Astrocyte (in vitro differentiated cells and primary cell): ENCODE data around the gene SDK1. TPM values are rescaled to one million over a fixed set of nuclear protein-coding genes. Genes with fewer than 3 reads are reported as not detected.

ENCODE experiments used
- DNase-seq: peaks from one replicate; pipeline ENCODE4 v3.0.0-alpha.2; 2010; ENCODE audit warnings: low read depth
- FAIRE-seq: peaks from 2 replicates; lab custom pipeline; 2011; peaks lifted over from hg19 to GRCh38; lab: Jason Lieb, UNC
- H2AFZ ChIP-seq: 2 replicates; pipeline ENCODE4 v1.6.0; 2012; ENCODE audit warnings: low read depth, low read length, inconsistent platforms
- H3K27ac ChIP-seq: 2 replicates; pipeline ENCODE4 v1.5.1; 2011; ENCODE audit warnings: low read depth, low read length, inconsistent platforms
- H3K27me3 ChIP-seq: 2 replicates; pipeline ENCODE4 v1.6.0; 2011; ENCODE audit warnings: low read length, inconsistent platforms; ENCODE audit not compliant: insufficient read depth
- H3K36me3 ChIP-seq: 2 replicates; pipeline ENCODE4 v1.5.1; 2011; ENCODE audit warnings: low read length, inconsistent platforms; ENCODE audit not compliant: insufficient read depth
- H3K4me1 ChIP-seq: 2 replicates; pipeline ENCODE4 v1.5.1; 2011; ENCODE audit warnings: low read length, inconsistent platforms; ENCODE audit not compliant: insufficient read depth
- H3K4me2 ChIP-seq: 2 replicates; pipeline ENCODE4 v1.6.0; 2012; ENCODE audit warnings: low read length, inconsistent platforms
- H3K4me3 ChIP-seq: 2 replicates; pipeline ENCODE4 v1.5.1; 2011; ENCODE audit warnings: low read depth, mild to moderate bottlenecking, low read length, inconsistent platforms; ENCODE audit not compliant: insufficient read depth
- H3K79me2 ChIP-seq: 2 replicates; pipeline ENCODE4 v1.6.0; 2012; ENCODE audit warnings: mild to moderate bottlenecking, low read length, inconsistent platforms; ENCODE audit not compliant: insufficient read depth
- H3K9ac ChIP-seq: 2 replicates; pipeline ENCODE4 v1.6.0; 2012; ENCODE audit warnings: mild to moderate bottlenecking, low read length, inconsistent platforms
- H3K9me3 ChIP-seq: 2 replicates; pipeline ENCODE4 v1.5.1; 2012; ENCODE audit warnings: low read depth, mild to moderate bottlenecking, low read length, inconsistent platforms; ENCODE audit not compliant: insufficient read depth
- H4K20me1 ChIP-seq: 2 replicates; pipeline ENCODE4 v1.6.0; 2012; ENCODE audit warnings: low read length, inconsistent platforms; ENCODE audit not compliant: insufficient read depth
- H3K27ac Mint-ChIP-seq: one replicate; pipeline ENCODE4 v1.8.0; 2021; ENCODE audit warnings: mild to moderate bottlenecking, mixed read lengths; ENCODE audit not compliant: unreplicated experiment
- H3K27me3 Mint-ChIP-seq: one replicate; pipeline ENCODE4 v1.8.0; 2021; ENCODE audit warnings: low read depth, mixed read lengths; ENCODE audit not compliant: unreplicated experiment
- H3K36me3 Mint-ChIP-seq: one replicate; pipeline ENCODE4 v1.8.0; 2021; ENCODE audit warnings: low read depth, mixed read lengths; ENCODE audit not compliant: unreplicated experiment
- H3K4me1 Mint-ChIP-seq: one replicate; pipeline ENCODE4 v1.8.0; 2021; ENCODE audit warnings: low read depth, mixed read lengths; ENCODE audit not compliant: unreplicated experiment
- H3K4me3 Mint-ChIP-seq: one replicate; pipeline ENCODE4 v1.8.0; 2021; ENCODE audit warnings: mild to moderate bottlenecking, moderate library complexity, mixed read lengths; ENCODE audit not compliant: unreplicated experiment
- H3K9me3 Mint-ChIP-seq: one replicate; pipeline ENCODE4 v1.8.0; 2021; ENCODE audit warnings: mild to moderate bottlenecking, mixed read lengths; ENCODE audit not compliant: unreplicated experiment
- CTCF ChIP-seq: IDR thresholded peaks from 2 replicates; pipeline ENCODE4 v1.5.1; 2011; ENCODE audit warnings: low read depth, mild to moderate bottlenecking, inconsistent platforms, low read length, moderate library complexity; ENCODE audit not compliant: insufficient read depth
- EZH2 ChIP-seq: IDR thresholded peaks from 2 replicates; pipeline ENCODE4 v1.6.1; 2012; ENCODE audit warnings: mild to moderate bottlenecking, low read length, inconsistent platforms; ENCODE audit not compliant: insufficient read depth
- total RNA-seq: library from RNA; stranded (reverse); gene quantifications from 2 replicates; pipeline ENCODE4 v1.2.1, GENCODE V29; 2021

SDK1 gene
- total RNA-seq, 1 donor from 2014 or later: 4.2 TPM

DNA sequence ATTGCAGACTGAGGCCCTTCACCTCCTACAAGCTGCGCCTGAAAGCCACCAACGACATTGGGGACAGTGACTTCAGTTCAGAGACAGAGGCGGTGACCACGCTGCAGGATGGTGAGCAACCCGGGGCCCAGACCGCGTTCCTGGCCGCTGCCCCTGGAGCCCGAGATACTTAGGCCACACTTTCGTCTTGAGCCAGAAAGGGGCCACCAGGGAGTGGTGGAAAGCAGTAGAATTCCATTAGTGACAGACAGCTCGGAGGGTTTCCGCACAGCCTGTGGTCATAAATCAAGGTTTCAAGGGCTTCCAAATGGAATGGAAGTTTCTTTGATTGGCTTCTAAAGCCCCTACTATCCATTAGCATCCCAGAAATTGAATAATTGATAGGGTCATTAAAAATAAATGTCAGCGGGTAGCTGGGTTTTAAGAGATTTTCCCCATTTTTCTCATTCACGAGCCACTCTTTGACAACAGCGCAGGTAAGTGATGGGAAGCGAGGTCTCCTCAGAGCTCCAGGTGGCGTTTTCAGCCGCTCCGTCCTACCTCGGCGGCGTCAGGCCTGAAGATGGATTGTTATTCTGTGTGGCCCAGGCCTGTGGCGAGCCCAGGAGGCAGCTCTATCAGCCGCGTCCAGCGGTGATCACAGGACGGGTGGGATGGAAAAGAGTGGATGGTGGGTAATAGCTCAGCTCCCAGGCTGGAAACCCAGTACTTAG, 857.5 kb downstream of the SDK1 start:
- no peak overlapping the region for H3K9ac ChIP-seq
- no peaks in the 10 kb centered on the region for H3K9me3 Mint-ChIP-seq
- H3K27ac Mint-ChIP-seq: no peak overlapping the region
- H4K20me1 ChIP-seq: no peaks in the 10 kb centered on the region
- H3K36me3 ChIP-seq: no peaks in the 10 kb centered on the region
- DNase-seq: no peak
- H2AFZ ChIP-seq: no peak overlapping the region
- H3K4me3 ChIP-seq: no peak overlapping the region
- no peak for TF ChIP-seq EZH2
- H3K9me3 ChIP-seq: no peaks in the 10 kb centered on the region
- no peaks in the 10 kb centered on the region for H3K4me1 ChIP-seq
- no peaks in the 10 kb centered on the region for H3K36me3 Mint-ChIP-seq
- no peak overlapping the region for H3K27ac ChIP-seq
- H3K4me3 Mint-ChIP-seq: no peak overlapping the region
- H3K27me3 Mint-ChIP-seq: peaks cover 57% of the 10 kb centered on the region
- no peaks in the 10 kb centered on the region for H3K27me3 ChIP-seq
- H3K4me1 Mint-ChIP-seq: no peaks in the 10 kb centered on the region
- FAIRE-seq: no peak
- no peak overlapping the region for H3K4me2 ChIP-seq
- no peaks in the 10 kb centered on the region for H3K79me2 ChIP-seq

DNA sequence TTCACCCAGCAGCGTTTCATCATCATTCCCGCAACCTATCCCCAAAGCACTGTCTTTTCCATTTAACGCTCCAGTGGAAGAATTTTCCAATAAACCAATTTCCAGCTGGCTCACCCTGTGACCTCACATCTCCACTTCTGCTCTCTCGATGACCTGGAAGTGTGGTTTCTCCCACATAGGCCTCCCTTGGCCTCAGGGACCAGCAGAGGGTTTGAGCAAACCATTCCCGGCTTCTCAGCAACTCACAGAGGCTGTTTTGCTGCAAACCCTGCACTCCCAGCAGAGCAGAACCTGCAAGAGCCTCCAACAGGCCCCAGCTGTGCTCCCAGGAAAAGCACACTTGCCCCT, 858.1 kb downstream of the SDK1 start:
- Mint-ChIP-seq H3K36me3 (no peaks in the 10 kb centered on the region), H3K27me3 (peaks cover 54% of the 10 kb centered on the region), H3K4me1 (no peaks in the 10 kb centered on the region), H3K9me3 (no peaks in the 10 kb centered on the region), H3K4me3 (no peak overlapping the region), H3K27ac (no peak overlapping the region)
- no peaks in the 10 kb centered on the region for H3K79me2 ChIP-seq
- TF ChIP-seq CTCF (no peak), EZH2 (no peak)
- no peaks in the 10 kb centered on the region for H3K27me3 ChIP-seq
- no peak overlapping the region for H3K4me3 ChIP-seq
- no peak overlapping the region for H2AFZ ChIP-seq
- no peak overlapping the region for H3K9ac ChIP-seq
- no peaks in the 10 kb centered on the region for H3K4me1 ChIP-seq
- H3K9me3 ChIP-seq: no peaks in the 10 kb centered on the region
- H3K27ac ChIP-seq: no peak overlapping the region
- no peak overlapping the region for H3K4me2 ChIP-seq
- no peaks in the 10 kb centered on the region for H3K36me3 ChIP-seq
- DNase-seq: no peak
- no peaks in the 10 kb centered on the region for H4K20me1 ChIP-seq
- FAIRE-seq: no peak

- H3K27me3 Mint-ChIP-seq: peaks cover 46% of the 10 kb centered on the region
- TF ChIP-seq CTCF (no peak), EZH2 (no peak)
- H3K36me3 ChIP-seq: no peaks in the 10 kb centered on the region
- no peak overlapping the region for H3K4me3 ChIP-seq
- FAIRE-seq (no peak), DNase-seq (peak; percentile 4)
- H3K36me3 Mint-ChIP-seq: no peaks in the 10 kb centered on the region
- no peaks in the 10 kb centered on the region for H3K4me1 Mint-ChIP-seq
- no peaks in the 10 kb centered on the region for H3K79me2 ChIP-seq
- H3K27ac ChIP-seq: no peak overlapping the region
- no peaks in the 10 kb centered on the region for H4K20me1 ChIP-seq
- no peaks in the 10 kb centered on the region for H3K9me3 Mint-ChIP-seq
- no peak overlapping the region for H3K4me3 Mint-ChIP-seq
- H3K27me3 ChIP-seq: no peaks in the 10 kb centered on the region
- no peak overlapping the region for H3K9ac ChIP-seq
- no peaks in the 10 kb centered on the region for H3K4me1 ChIP-seq
- H3K4me2 ChIP-seq: no peak overlapping the region
- no peak overlapping the region for H2AFZ ChIP-seq
- no peaks in the 10 kb centered on the region for H3K9me3 ChIP-seq
- H3K27ac Mint-ChIP-seq: no peak overlapping the region
These were observed 858.9 kb downstream of the SDK1 start for GRCh38 chr7:4159761-4160554.
